GM13976 (cell line): ENCODE data around the gene CD5L.
A peak's percentile ranks its signal among the peaks of the same experiment; 100 is the strongest.

Experiments
- DNase-seq: peaks from one replicate; pipeline ENCODE4 v3.0.0; 2012; ENCODE audit warnings: low spot score
- in situ Hi-C: fragments of 300-500 bp; cut with MboI; formaldehyde crosslinking; loops from one replicate; pipeline ENCODE4 v1.12.0; 2022; ENCODE audit warnings: low sequenced_read_pairs, mixed read lengths, inconsistent platforms; ENCODE audit not compliant: unreplicated experiment
- TF ChIP-seq, protein P1 (sequence below): IDR thresholded peaks from 2 replicates; pipeline ENCODE4 v1.5.1; 2012; ENCODE audit warnings: borderline replicate concordance, mild to moderate bottlenecking; ENCODE audit not compliant: insufficient read depth; ENCODE audit errors: extremely low read depth, missing control alignments, control extremely low read depth

CD5L gene

DNA sequence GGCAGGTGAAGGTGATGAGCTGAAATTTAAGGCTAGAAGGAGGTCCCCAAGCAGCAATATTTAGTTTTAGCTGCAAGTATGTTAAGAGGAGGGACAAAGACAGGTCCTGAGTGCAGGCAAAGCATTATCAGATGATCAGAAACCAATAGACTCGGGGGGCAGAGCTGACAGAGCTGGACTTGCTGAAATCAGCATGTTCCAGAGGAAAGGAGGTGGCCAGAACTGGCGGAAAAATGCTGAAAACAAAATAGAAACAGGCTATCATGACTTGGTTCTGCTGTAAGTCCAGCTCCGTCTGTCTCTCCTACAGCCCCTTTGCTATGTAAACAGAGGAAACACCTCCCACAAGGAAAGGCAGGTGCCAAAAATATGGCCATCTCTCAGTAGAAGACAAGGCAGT is at the start of gene CD5L:
Gene CD5L (minus strand): TSS at position 101 of the 400 bp plus-strand sequence. CDS start 107 bp downstream, outside the sequence.
- DNase-seq, result no peak
- TF ChIP-seq, protein P1, sequence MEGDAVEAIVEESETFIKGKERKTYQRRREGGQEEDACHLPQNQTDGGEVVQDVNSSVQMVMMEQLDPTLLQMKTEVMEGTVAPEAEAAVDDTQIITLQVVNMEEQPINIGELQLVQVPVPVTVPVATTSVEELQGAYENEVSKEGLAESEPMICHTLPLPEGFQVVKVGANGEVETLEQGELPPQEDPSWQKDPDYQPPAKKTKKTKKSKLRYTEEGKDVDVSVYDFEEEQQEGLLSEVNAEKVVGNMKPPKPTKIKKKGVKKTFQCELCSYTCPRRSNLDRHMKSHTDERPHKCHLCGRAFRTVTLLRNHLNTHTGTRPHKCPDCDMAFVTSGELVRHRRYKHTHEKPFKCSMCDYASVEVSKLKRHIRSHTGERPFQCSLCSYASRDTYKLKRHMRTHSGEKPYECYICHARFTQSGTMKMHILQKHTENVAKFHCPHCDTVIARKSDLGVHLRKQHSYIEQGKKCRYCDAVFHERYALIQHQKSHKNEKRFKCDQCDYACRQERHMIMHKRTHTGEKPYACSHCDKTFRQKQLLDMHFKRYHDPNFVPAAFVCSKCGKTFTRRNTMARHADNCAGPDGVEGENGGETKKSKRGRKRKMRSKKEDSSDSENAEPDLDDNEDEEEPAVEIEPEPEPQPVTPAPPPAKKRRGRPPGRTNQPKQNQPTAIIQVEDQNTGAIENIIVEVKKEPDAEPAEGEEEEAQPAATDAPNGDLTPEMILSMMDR, result no peak
- in situ Hi-C loops, result no loop called here

DNA sequence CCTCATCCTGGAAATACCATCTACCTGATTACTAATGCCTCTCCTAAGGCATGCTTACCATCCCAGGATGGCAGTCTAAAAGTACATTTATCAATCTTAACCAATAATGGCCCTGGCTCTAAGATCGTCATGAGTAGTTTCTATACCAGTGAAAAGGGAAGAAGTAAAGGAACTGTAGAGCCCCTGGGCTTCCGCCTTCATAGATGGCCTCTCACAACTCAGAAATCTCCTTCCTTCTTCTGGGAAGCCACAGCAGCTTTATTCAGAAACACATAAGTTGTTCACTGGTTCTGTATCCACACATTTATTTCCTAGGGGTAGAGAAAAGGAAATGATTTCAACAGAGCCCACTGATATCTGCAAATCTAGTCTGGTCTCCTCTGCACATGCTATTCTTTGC is 41.0 kb upstream of the CD5L start:
- TF ChIP-seq, protein P1, result no peak
- in situ Hi-C loops, result no loop called here
- no peak for DNase-seq

GRCh38 chr1:157880621-157881020 is 39.0 kb upstream of the CD5L start:
- in situ Hi-C loops, result no loop called here
- no peak for DNase-seq
- TF ChIP-seq, protein P1, result no peak

DNA sequence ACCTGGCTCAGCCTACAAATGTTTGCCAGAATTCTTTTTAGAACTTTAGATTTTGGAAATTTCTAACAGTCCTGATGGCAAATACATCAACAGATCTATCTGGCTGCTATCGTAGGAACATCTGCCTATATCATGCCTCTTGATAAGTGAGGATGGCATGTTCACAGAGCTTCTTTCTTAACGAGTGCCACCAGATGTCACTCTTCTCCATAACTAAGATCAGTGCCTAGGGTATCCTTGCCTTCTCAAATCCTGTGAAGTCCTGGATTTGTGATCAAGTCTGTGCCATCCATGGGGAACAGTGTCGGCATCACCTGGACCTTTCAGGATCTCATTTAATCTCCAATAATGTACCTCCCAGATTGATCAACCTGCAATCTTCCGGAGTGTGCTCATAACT is 36.5 kb upstream of the CD5L start:
- TF ChIP-seq, protein P1, result peak; percentile 19
- in situ Hi-C loops, result no loop called here
- DNase-seq, result no peak

DNA sequence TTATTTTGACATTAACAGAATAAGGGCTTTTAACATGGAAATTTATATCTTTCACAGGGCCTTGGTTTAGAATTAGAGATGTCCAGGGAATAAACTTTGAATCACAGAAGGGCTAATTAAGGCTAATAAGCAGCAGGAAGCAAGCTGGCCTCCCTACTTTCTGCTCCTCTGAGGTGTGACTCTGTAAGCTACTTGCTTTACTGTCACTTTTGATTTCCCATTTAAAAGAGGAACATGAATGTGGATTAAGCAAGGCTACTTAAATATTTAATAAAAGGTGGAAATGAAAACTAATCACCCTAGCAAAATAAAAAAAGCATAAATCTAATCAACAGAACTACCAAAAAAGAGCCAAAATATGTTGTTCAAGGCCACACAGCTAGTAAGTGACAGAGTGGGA is 28.9 kb upstream of the CD5L start:
- in situ Hi-C loops, result no loop called here
- TF ChIP-seq, protein P1, result no peak

GRCh38 chr1:157868654-157869053 is 27.0 kb upstream of the CD5L start:
- TF ChIP-seq, protein P1, result no peak

More for the DNA sequence above, 28.9 kb upstream of the CD5L start:
- DNase-seq, result no peak

More at GRCh38 chr1:157868654-157869053, 27.0 kb upstream of the CD5L start:
- DNase-seq, result no peak
- in situ Hi-C loops, result no loop called here
